Measurements from ENCODE around the gene AGTPBP1.
"Not testable (repeated sequence)": the region's sequence is repeated elsewhere in the genome, so short reads cannot be mapped to it uniquely, and the experiment has no call there.

Gene AGTPBP1

DNA sequence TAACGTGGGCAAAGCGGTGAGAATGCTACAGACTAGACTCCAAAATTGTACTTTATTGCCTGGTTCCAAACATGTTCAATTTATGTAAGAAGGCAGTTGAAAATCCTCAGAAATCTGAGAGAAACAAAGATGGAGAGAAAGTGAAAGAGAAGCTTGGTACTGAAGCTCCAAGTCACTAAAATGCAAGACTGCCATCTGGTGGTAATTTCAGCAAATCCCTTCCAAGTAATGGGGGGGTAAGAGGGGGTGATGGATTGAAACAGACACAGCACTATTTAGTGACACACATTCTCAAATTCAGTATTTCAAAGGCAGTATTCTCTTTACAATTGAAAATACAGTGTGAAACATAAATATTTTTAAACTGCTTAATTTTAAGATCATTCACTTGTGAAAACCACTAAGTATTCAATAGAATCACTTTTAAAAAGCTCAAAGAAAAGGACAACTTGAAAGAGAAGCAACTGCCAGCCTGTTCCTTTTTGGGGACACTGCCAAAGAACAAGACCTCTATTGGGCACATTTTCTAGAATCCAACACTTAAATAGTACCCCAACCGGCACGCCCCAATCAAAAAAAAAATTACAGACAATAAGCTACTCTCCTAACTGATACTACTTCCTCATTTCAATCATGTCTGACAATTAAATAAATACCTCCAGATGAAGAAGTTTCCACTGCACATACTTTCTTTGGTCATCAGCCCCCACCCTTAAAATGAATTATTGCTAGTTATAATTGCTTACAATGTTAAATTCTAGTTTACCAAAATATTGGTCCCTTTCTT lies 131.5 kb downstream of the AGTPBP1 start:
- peak in 1 of 2 donors; percentile 52 for DNase-seq

DNA sequence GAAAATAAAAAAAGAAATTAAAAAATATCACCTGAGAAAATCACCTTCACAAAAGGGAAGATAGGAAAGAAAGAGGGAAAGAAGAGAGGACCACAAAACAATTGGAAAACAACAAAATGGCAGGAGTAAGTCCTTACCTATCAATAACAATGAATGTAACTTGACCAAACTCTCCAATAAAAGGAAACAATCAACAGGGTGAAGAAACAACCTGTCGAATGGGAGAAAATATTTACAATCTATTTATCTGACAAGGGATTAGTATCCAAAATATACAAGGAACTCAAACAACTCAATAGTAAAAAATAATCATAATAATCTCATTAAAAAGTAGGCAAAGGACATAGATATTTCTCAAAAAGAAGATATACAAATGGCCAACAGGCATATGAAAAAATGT lies 135.8 kb downstream of the AGTPBP1 start:
- DNase-seq, result no peak

DNA sequence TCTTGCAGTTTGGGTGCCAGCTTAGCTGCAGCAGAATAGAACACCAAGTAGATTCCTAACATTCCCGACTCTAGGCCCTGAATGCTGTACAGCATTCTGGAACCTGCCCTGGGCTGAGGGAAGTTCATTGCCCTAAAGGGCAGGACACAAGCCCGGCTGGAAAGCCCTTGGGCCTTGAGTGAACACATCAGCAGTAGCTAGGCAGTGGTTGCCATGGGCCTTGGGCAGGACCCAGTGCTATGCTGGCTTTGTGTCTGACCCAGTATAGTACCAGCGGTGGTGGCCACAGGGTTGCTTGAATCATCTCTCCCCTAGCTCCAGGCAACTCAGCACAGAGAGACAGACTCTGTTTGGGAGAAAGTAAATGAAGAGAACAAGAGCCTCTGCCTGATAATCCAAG lies 137.8 kb downstream of the AGTPBP1 start:
- no peak for DNase-seq

DNA sequence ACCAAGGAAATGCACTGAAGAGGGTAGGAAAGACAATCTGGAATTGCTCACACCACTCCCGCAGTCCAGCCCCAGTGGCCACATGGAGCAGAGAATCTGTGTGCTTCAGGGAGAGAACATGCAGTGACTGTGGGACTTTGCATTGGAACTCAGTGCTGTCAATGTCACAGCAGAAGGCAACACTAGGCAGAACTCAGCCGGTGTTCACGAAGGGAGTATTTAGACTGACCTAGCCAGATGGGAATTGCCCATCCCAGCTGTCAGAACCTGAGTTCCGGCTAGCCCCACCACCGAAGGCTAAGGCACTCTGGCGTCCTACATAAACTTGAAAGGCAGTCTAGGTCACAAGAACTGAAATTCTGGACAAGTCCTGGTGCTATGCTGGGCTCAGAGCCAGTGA lies 139.0 kb downstream of the AGTPBP1 start:
- DNase-seq, result no peak

DNA sequence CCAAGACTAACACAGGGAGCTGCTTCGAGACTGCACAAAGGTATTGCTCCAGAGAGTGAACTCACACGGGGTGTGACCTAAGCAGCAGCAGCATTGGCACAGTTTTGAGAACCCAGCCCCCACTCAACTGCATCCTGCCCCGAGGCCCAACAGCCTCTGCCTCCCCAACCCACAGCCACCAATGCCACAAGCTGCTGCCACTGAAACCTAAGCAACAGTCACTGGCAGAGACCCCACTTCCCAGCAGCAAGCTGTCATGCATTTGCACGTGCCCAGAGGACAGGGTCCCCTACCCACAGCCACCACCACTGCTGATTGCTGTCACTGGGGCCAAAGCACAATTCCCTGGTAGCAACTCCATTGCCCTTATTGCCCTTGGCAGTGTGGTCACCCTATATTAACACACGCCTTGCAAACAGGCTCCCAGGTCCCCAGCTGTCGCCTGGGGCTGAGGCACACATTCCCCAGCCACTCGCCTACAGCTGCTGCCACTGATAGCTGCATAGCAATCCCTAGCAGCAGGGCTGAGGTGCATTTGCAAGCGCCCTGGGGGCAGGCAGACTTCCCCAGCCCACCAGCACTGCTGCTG lies 141.0 kb downstream of the AGTPBP1 start:
- DNase-seq, result no peak

DNA sequence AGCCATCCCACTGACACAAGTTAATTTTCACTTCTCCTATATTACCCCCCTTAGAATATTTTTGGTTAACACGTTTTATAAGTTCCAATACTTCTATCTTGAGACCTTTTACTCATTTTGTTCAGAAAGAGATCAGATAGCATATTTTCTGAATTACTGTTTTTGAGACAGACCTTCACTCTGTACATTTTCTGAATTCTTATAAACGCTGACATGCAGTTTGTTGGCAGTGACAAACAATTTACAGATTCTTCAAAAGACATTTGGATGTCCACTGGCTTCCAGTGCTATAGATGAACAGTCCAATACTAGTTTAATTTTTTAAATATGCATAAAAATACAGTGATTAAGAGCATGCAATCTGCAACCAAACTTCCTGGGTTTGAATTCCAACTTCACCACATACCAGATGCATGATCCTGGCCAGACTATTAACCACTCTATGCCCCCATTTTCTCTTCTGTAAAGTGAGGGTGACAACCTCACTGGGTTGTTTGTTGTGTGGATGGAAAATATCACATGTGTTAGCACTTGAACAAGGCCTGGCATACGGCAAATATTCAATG lies 142.1 kb downstream of the AGTPBP1 start:
- no peak for DNase-seq

DNA sequence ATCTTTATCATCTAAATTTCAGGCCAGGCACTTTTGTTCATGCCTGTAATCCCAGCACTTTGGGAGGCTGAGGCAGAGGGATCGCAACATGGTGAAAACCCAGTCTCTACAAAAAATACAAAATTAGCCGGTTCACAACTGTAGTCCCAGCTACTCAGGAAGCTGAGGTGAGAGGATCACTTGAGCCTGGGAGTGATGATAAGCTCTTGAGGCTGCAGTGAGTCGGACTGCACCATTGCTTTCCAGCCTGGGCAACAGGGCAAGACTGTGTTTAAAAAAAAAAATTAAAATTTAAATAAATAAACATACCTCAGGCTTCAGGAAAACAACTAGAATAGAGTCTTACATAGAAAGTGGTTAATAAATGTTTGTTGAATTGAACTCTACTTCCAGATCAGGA lies 147.4 kb downstream of the AGTPBP1 start:
- DNase-seq, result no peak

DNA sequence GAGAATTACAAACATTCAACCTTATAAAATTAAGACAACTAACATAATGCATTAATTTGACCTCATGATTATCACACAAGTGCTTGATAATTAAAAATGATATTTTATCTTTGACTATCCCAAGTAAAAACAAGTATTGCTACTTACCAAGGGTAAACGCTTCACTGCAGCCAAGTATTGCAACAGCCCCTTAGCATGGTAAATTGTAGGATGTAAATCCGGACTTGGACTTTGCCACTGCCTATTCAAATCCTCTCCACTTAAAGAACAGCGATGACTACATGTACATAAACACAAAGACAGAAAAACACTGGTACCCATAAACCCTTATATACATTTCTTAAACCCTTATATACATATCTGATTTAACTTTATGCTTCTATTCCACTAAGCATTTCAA lies 155.1 kb downstream of the AGTPBP1 start:
- no peak for DNase-seq

DNA sequence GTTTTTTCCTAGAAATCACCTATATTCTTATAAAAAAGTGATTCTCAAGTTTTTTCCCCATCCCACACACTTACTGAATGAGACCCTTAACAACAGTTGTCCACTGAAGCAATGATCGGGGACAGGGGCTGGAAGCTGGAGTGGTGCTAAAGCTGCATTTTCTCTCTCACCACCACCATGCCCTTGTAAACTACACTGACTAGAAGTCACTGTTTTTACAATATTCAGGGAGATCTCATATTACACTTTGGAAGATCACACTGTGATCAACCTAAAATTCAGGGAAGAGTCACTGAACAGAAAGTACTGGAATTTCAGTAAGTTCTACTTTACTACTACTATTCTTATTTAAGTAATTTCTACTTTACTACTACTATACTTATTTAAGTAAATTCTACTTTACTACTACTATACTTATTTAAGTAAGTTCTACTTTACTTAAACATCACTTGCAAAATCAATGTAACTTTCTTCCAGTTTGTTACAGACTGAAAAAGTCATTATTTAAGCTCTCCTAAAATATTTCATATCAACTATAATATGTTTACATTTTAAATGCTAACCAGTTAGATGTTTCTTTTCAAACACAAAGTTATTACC lies 164.3 kb downstream of the AGTPBP1 start:
- no peak for DNase-seq

DNA sequence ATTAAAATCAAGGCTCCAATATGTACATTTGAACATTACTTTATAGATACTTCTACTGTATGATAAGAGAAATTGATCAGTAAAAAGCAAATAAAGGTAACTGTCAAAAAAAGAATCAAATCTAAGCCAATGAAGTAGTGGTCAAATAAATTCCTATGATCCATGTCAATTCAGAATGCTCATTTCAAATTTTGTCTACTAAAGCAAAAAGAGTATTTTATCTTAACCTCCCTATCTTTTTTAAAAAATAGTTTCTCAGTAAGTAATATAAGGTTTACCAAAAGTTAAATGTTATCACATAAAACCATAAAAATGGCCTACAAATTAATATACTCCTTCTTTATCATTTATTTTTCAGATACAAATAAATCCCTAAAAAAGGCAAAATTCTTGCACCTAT lies 165.9 kb downstream of the AGTPBP1 start:
- no peak for DNase-seq

DNA sequence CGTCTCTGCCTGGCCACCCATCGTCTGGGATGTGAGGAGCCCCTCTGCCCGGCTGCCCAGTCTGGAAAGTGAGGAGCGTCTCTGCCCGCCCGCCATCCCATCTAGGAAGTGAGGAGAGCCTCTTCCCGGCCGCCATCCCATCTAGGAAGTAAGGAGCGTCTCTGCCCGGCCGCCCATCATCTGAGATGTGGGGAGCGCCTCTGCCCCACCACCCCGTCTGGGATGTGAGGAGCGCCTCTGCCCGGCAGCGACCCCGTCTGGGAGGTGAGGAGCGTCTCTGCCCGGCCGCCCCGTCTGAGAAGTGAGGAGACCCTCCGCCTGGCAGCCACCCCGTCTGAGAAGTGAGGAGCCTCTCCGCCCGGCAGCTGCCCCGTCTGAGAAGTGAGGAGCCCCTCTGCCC lies 168.2 kb downstream of the AGTPBP1 start:
- not testable (repeated sequence) for DNase-seq

DNA sequence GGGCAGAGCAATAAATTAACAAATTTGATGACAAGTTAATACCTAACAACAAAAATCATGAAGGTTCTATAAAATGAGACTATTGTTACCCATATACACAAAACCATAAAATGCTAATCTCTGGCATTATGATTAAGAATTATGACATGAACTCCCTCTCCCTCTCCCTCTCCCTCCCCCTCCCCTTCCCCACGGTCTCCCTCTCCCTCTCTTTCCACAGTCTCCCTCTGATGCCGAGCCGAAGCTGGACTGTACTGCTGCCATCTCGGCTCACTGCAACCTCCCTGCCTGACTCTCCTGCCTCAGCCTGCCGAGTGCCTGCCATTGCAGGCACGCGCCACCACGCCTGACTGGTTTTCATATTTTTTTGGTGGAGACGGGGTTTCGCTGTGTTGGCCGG lies 168.8 kb downstream of the AGTPBP1 start:
- DNase-seq, result not testable (repeated sequence)

DNA sequence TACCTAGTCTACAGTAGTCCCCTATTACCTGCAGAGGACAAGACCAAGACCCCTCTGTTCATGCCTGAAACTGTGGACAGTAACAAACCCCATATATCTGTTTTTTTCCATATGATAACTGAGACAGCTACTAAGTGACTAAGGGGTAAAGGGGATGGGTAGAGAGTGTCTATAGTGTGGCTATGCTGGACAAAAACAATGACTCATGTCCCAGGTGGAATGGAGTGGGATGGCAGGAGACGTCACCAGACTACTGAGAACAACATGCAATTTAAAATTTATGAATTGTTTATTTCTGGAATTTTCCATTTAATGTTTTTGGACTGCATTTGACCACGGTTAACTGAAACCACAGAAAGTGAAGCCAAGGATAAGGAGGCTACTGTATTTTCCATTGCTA lies 171.8 kb downstream of the AGTPBP1 start:
- no peak for DNase-seq

DNA sequence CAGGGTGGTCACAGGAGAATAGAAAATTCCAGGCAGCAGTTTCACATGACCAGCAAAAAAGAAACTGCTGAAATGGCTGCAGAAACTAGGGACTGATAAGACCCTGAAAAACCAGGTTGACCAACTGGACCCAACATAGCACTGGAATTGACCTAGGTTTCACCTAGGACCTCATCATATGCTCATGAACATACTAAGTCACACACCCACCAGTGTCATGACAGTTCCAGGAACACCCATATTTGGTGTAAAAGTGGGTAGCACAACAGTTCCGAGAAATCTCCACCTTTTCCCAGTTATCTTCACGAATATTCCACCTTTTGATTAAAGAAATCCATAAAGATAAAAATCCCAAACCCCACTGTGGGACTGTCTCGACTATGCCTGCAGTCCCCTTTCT lies 182.2 kb downstream of the AGTPBP1 start:
- DNase-seq, result no peak

DNA sequence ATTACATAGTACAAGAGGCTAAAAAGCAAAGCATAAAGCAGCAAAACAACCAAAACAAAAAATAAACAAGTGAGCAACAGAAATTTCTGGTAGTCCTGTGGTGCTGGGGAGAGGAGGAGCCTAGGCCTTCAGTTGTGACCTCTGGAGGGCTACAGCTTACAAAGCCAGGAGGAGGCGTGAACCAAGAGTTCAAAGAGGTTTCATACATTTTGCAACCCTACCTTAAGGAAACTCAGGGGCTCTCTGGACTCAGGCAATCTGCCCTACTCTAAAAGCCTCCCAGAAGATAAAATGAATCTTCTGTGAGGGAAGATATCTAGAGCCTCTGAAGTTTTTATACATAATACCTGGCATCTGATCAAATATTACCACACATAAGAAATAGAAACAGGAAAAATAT lies 187.4 kb downstream of the AGTPBP1 start:
- no peak for DNase-seq

DNA sequence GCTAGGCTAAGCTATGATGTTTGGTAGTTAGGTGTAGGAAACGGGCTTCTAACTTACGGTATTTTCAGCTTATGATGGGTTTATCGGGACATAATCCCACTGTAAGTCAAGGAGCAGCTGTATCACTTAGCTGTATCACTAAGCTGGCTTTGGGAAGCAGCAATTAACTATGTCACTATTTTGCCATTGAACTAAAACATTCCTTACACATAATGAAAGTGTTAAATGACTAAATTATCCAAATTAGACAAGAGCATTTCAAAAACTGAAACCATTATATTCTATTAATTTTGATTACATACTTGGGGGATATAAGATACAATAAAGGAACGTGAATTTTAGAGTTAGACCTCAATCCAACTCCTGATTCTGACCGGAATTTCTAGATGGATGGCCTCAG lies 188.3 kb downstream of the AGTPBP1 start:
- DNase-seq, result no peak

DNA sequence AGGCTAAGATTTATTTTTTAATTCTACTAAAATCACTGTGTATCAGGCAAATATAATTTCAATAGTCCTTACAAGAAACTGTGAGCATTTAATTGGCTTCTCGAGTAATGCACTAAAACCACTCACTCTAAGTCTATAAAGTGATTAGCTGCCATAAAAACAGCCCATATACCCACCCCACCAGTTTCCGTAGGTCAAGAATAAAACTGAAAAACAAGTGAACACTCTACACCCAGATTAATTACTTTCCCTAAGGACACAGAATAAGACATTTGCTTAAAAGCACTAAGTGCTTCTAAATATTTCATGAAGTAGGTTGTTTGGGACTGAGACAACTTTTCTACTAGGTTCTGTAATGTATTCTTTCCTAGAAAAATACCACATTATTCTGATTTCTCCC lies 194.2 kb downstream of the AGTPBP1 start:
- DNase-seq, result no peak

DNA sequence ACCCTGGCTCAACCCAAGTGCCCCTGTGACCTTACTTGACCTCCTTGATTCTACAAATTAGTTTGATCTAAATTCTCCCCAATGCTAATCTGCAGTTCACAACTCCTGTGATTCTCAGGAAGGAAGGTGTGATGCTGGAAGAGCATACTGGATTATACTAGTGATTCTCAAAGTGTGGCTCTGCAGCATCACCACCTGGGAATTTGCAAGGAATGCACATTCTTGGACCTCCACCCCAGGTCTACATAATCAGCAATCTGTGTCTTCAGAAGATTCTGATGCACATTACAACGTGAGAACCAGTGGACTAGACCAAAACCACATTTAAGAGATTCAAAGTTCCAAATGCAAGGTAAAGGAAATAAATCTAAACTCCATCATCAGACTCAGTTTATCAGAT lies 198.6 kb downstream of the AGTPBP1 start:
- DNase-seq, result no peak

DNA sequence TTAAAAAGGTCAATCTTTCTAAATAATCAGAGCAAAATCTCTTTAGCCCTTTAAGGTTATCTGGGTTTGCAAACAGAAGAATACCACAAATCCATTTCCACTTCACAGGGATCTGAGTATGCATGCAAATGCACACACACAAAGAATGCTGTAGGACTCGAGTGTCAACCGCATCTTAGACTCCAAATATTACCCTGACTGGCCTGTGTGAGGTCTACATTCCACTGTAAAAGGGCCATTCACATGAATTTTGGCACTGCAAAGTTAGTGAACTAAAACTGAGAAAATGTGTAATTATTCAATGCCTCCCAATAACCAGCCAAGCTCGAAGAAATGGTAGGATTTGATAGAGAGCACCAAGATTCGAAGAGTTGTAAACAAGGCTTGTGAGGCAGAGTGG lies 199.9 kb downstream of the AGTPBP1 start:
- no peak for DNase-seq

DNA sequence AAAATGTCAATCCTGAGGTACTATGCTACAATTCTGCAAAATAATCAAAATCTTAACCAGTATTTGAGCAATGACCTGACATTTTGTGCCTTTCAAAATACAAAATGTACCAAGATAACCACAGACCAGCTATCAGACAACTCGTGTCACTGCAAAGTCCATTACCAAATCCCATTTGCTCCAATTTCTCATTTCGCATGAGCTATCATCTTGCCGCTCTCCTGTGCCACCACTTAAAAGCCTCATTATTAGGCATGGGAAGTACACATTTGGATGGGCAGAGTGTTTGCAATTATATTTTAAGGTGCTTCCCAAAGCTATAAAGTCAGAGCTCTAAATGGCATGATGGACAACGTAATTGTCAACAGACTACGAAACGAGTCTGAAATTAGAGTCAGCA lies 205.2 kb downstream of the AGTPBP1 start:
- DNase-seq, result no peak

DNA sequence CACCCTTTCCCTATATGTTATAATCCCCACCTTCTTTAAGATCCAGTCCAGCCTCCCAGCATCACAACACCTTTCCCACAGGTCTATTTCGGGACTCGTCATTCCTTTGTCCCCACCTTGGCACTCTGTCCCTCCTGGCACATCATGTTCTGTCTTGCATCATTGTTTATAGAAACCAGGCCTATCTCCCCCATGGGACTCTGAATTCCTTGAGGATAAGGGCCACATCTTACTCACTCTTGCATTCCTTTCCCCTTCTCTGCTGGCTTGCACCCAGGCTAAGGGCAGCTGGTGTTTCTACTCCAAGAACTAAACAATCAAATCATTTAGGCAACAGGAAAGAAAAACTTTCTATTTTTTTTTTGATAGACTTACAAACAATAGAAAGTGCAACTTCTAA lies 205.7 kb downstream of the AGTPBP1 start:
- DNase-seq, result no peak

DNA sequence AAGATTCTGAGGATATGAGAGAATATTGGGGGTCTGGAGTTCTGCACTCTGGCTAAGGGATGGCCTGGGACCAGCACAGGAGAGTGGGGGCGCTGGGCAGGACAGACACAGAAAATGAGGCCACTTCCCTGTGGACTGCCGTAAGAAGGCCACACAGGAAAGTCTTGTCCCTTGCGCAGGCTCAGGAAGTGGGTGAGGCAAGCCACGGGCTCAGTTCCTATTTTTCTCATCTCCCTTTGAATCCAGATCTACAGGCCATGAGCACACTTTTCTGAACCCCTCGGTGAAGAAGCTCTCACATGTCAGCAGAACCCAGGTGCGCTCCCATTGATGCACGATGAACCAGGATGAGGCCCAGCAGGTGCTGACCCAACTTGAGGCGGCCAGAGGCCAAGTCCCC lies 207.4 kb downstream of the AGTPBP1 start:
- DNase-seq, result no peak

DNA sequence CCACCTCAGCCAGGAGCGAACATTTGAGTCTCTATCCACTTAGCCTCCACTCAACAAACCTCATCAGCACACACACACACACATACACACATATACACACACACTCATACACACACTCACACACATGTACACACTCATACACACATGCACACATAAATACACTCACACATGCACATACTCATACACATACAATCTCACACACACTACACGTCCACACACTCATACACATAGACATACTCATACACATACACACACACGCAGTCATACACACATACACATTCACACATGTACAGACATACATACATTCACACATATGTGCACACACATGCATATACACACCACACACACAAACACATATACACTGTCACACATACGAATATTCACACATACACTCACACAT lies 208.2 kb downstream of the AGTPBP1 start:
- DNase-seq, result no peak

DNA sequence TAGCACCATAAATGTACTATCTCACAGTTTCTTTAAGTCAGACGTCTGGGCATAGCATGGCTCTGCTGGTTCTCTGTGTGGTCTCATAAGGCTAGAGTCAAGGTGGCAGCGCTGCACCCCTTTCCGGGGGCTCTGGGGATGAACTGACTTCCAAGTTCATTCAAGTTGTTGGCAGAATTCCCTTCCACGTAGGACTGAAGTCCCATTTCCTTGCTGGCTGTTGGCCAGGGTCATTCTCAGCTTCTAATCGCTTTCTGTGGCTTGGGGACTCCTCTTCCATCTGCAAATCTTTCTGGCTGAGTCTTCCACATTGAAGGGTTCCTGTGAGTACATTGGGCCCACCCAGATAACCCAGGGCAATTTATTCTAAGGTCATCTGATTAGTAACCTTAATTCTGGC lies 211.0 kb downstream of the AGTPBP1 start:
- DNase-seq, result no peak
